ENCODE measurements around the gene TOM1L2. TPM values are rescaled to one million over a fixed set of nuclear protein-coding genes. Genes with fewer than 3 reads are reported as not detected.

The TOM1L2 gene
- polyA plus RNA-seq, 12 donors, result 24.6 to 54.9 (median 38.8) TPM; not detected in 1

Other genes with a start within 250 kb of the TOM1L2 start
- gene SREBF1, start 135.4 kb downstream of the TOM1L2 start, polyA plus RNA-seq (ENCODE audit: insufficient read length in 12 of 12), result 10 to 100 TPM in 11 of 12 donors, not detected in 1; 24.4 to 71.9 (median 29.6) TPM
- 1 to 10 TPM in 11 of 12 donors, not detected in 1; 3.4 to 9.0 (median 6.0) TPM for gene DRC3, start 462 bp upstream of the TOM1L2 start, polyA plus RNA-seq (ENCODE audit: insufficient read length in 12 of 12)
- gene ATPAF2, start 66.8 kb upstream of the TOM1L2 start, polyA plus RNA-seq (ENCODE audit: insufficient read length in 12 of 12), result 10 to 100 TPM in 11 of 12 donors, not detected in 1; 11.0 to 28.0 (median 14.4) TPM
- 10 to 100 TPM in 11 of 12 donors, not detected in 1; 10.4 to 14.1 (median 12.8) TPM for gene GID4, start 67.0 kb upstream of the TOM1L2 start, polyA plus RNA-seq (ENCODE audit: insufficient read length in 12 of 12)
- 10 to 100 TPM in 11 of 12 donors, not detected in 1; 19.5 to 29.4 (median 23.3) TPM for gene DRG2, start 115.5 kb upstream of the TOM1L2 start, polyA plus RNA-seq (ENCODE audit: insufficient read length in 12 of 12)
- gene MYO15A, start 136.4 kb upstream of the TOM1L2 start, polyA plus RNA-seq (ENCODE audit: insufficient read length in 12 of 12), result 1 to 10 TPM in 6 of 12 donors, under 1 TPM in 4, not detected in 2; 0.53 to 2.0 (median 1.2) TPM
- gene ALKBH5, start 211.4 kb upstream of the TOM1L2 start, polyA plus RNA-seq (ENCODE audit: insufficient read length in 12 of 12), result 10 to 100 TPM in 11 of 12 donors, not detected in 1; 50.4 to 83.7 (median 67.2) TPM

All from muscle of arm (tissue), 12 donors.